Posterior cingulate gyrus (tissue), 11 donors: ENCODE results near the gene ARFGEF3.

Source experiments
- DNase-seq, 10 donors: peaks; one replicate each; pipeline versions ENCODE4 v3.0.0 to v3.0.0-alpha.2; 2020 to 2021; ENCODE audit warnings: mixed read lengths in 3 of 10
- intact Hi-C: fragments of 100-400 bp; cut with DNase I; formaldehyde crosslinking; loops from one replicate; pipeline ENCODE4 v1.15.1; 2023

The ARFGEF3 gene

DNA sequence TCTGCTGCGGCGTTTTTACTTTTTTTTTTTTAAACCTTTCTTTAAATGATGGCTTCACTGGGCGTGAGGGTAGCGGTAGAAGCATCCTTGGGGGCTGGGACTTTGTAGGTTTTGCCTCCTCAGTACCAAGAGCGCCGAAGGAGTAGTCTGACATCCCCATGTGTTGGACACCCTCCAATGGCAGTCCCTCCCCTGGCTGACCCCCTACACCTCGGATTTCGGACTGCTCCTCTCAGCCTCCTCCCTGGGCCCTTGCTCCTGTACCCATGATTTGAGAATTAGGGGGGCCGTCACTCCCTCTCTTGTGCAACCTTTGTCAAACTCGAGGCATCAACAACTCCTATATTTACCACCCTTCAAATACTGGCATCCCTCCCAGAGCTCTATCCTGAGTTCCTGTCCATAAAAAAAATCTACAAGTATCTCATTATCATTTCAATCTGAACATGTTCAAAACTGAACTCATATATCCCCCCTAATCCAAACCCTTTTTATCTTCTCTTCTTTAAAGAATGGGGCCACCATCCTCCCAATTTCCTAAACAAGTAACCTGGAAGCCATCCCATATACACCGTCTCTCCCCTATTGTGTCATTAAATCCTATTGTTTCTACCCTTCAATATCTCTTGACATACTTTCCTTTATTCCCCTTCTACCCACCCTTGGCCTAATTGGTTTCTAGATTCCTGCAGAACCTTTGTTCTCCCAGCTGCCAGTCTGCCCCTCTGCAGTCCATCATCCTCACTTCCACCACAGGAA lies 1.2 kb upstream of the ARFGEF3 start:
- no peak for DNase-seq
- intact Hi-C loops: loop anchor here (1.0 to 5.0 kb wide), 2 partner anchors 51 to 117 kb away; no protein-coding TSS in a partner anchor

GRCh38 chr6:138161088-138161337 lies 726 bp upstream of the ARFGEF3 start:
- DNase-seq: peak in 2 of 10 donors; percentile 70 to 77
- intact Hi-C loops: loop anchor here (1.0 to 5.0 kb wide), 2 partner anchors 50 to 116 kb away; no protein-coding TSS in a partner anchor

GRCh38 chr6:138162111-138162954 lies 594 bp downstream of the ARFGEF3 start:
- DNase-seq: peak in 7 of 10 donors; percentile 26 to 88 (median 43)
- intact Hi-C loops: loop anchor here (1.0 to 5.0 kb wide), 2 partner anchors 20 to 115 kb away; no protein-coding TSS in a partner anchor

DNA sequence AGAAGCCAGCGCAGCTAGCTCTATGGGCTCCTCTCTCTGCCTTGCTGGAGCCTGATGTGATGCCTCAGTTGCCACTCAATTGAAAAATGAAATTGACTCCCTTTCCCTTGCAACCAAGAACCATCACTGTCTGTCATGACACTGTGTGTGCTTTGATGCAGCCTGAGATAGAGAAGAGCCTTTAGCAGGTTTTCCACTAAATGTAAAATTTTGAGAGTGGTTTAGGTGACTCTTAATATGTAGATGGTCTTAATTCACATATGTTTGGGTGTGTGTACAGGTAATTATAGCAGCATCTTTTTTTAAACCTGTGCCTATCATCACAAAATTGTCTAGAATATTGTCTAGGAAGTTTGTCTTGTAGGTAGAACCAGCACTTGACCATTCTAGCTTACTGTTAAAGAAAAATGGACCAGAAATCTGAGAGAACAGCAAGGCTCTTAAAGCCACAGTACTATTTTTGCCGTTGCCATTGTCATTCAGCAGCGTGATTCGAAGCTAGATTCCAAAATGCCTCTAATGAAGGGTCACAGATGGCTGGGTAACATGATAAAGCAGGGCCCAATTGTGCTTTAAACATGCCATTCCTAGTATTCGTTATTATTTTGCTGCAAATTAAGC lies 1.3 kb downstream of the ARFGEF3 start:
- intact Hi-C loops: loop anchor here (1.0 to 5.0 kb wide), 2 partner anchors 19 to 114 kb away; no protein-coding TSS in a partner anchor
- no peak for DNase-seq

DNA sequence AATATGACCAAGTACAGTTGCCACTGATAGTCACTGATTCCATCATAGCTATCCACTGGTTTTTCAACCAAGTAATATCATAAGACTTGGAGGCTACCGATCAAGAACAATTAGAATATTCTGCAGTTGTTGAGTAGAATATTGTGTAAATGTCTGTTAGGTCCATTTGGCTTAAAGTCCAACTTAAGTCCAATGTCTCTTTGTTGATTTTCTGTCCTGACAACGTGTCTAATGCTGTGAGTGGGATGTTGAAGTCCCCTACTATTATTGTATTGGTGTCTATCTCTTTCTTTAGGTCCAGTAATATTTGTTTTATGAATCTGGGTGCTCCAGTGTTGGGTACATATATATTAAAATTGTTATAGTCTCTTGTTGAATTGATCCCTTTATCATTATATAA lies 13.9 kb downstream of the ARFGEF3 start:
- no peak for DNase-seq
- intact Hi-C loops: no loop called here

GRCh38 chr6:138176652-138177232 lies 15.0 kb downstream of the ARFGEF3 start:
- intact Hi-C loops: no loop called here
- no peak for DNase-seq

DNA sequence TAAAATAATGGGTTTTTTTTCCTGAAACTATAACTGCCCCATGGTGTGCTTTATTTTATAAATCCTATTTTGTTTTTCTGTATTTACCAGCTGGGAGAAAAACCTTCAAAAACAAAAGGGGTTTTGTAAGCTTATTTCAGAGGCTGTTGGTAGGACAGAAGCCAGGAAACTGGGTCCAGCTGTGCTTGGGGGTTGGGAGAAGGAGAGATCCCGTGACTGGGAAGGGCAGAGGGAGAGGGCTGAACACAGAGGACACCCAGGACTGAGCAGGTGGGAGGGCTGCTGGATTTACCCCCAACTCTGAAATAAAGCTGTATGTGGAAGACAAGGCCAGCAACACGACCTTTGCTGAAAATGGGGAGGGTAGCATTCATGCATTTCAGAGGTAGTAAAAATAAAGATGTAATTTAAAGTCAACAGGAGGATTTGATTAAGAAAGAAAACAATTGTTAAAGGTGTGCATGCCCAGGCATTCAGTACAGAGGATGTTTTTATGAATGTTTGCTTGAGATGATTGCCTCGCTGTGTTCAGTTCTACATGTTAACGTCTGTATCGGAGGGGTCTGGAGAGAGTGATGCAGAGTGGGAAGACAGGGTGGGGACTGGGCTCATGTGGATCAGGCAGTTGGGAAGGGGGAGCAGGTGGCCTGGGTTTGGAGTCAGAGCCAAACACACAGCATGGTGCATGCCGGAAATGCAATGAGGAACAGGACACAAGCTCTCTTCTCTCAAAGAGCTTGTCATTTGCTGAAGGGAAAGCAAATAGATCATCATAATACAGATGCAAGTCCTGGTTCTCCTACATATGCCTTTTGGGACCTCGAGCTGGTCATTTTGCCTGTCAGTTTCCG lies 21.4 kb downstream of the ARFGEF3 start:
- DNase-seq: peak; percentile 62 to 96 (median 79)
- intact Hi-C loops: loop anchor here (1.0 kb wide), 1 partner anchor 21 kb away; no protein-coding TSS in a partner anchor

GRCh38 chr6:138183790-138184134 lies 22.0 kb downstream of the ARFGEF3 start:
- DNase-seq: peak in 1 of 10 donors; percentile 82
- intact Hi-C loops: no loop called here

DNA sequence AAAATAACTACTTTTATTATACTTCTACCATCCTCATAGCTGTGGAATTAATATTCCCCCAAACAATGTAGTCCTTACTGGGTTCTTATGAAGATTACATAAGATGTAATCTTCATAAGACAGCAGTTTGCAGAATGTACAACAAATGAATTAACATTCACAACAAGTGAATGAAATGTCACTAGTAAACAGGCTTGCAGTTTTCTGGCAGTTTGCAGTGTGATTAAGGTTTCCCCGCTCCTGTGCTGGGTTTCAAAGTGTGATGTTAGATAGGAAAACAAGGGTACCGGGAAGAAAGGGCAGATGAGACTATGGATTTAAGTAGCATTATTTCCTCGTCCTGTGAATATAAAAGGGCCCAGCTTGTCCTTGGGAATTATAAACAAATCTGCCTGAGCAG lies 22.5 kb downstream of the ARFGEF3 start:
- DNase-seq: no peak
- intact Hi-C loops: no loop called here

- DNase-seq: no peak
- intact Hi-C loops: no loop called here
These were observed 25.4 kb downstream of the ARFGEF3 start for GRCh38 chr6:138187156-138187555.

DNA sequence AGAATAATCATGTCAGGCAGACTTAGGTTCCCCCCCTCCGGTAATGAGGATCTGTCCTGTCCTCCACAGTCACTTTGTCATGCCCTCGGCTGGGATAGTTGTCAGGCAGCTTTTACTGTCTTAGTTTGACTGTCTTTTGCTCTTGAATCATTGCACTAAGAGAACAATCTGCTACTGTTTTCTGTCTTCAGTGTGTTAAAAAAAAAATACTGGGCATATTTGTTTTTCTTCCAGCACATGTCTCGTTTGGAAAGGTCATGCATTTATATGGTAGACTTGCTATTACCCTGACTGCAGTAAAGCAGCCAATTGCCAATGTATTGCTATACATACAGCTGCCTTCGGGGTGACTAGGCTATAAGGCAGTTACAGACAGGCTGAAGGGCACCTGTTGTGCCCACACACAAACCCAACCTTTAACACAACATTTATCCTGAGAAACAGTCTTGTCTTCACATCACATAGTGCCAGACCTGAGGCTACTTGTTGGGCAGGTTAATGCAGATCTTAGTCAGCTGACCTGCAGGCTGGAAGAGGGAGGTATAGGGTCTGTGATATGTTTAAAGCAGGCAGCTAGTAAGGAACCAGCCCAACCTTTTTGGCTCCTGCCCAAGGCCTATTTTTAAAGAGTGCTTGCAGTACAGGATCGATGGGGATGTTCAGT lies 26.7 kb downstream of the ARFGEF3 start:
- intact Hi-C loops: no loop called here
- DNase-seq: no peak

- peak in 1 of 10 donors; percentile 72 for DNase-seq
- intact Hi-C loops: no loop called here
These were observed 32.5 kb downstream of the ARFGEF3 start for GRCh38 chr6:138194287-138194686.

DNA sequence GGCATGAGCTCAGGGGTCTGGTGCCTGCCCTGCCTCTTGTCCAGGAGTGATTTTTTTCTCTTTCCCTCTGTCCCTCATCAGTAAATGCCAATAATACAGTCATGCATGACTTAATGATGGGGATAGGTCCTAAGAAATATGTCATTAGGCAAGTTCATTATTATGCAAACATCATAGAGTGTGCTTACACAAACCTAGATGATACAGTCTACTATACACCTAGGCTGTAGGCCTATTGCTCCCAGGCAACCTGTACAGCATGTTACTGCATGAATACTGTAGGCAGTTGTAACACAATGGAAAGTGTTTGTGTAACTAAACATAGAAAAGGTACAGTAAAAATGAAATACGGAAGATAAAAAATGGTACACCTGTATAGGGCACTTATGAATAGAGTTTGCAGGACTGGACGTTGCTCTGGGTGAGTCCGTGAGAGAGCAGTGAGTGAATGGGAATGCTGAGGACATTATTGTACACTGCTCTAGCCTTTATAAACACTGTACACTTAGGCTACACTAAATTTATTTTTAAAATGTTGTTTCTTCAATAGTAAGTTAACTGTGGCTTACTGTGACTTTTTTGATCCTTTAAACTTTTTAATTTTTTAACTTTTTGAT lies 34.5 kb downstream of the ARFGEF3 start:
- intact Hi-C loops: loop anchor here (5.0 kb wide), 1 partner anchor 194 kb away; no protein-coding TSS in a partner anchor
- no peak for DNase-seq

GRCh38 chr6:138197570-138197969 lies 35.8 kb downstream of the ARFGEF3 start:
- intact Hi-C loops: loop anchor here (5.0 kb wide), 1 partner anchor 195 kb away; no protein-coding TSS in a partner anchor
- no peak for DNase-seq

GRCh38 chr6:138198430-138199091 lies 36.8 kb downstream of the ARFGEF3 start:
- intact Hi-C loops: loop anchor here (5.0 kb wide), 1 partner anchor 196 kb away; no protein-coding TSS in a partner anchor
- no peak for DNase-seq

- intact Hi-C loops: no loop called here
- DNase-seq: no peak
These were observed 40.1 kb downstream of the ARFGEF3 start for GRCh38 chr6:138201836-138202235.

- DNase-seq: no peak
- intact Hi-C loops: no loop called here
These were observed 41.6 kb downstream of the ARFGEF3 start for GRCh38 chr6:138203315-138203714.

DNA sequence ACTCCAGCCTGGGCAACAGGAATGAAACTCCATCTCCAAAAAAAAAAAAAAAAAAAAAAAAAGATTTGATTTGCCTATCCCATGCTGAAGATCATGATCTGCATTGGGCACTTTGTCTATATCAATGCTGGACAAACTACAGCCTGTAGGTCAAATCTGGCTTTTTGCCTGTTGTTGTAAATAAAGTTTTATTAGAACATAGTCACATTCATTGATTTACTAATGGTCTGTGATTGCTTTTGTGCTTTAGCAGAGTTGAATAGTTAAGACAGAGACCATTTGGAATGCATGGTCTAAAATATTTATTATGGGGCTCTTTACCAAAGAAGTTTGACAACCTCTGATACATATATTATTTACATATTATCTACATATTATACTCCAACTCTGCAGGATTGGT lies 42.6 kb downstream of the ARFGEF3 start:
- intact Hi-C loops: no loop called here

More for the DNA sequence above, 42.6 kb downstream of the ARFGEF3 start:
- DNase-seq: no peak
